GM23338 (cell line): ENCODE results near the gene C3orf70.

Experiments
- CREB1 ChIP-seq: fragments of 250-450 bp; sonication (Bioruptor Pico); IDR thresholded peaks from 2 replicates; pipeline ENCODE4 v1.5.0; 2020; ENCODE audit warnings: low read depth, mild to moderate bottlenecking, moderate library complexity
- EZH2 ChIP-seq: fragments of 200-600 bp; sonication (generic); IDR thresholded peaks from one replicate; pipeline ENCODE4 v1.8.0; 2017; ENCODE audit warnings: antibody characterized with exemption, mild to moderate bottlenecking, low read depth; ENCODE audit not compliant: unreplicated experiment
- EZH2phosphoT487 ChIP-seq: fragments of 200-600 bp; sonication (generic); IDR thresholded peaks from one replicate; pipeline ENCODE4 v1.8.1; 2018; ENCODE audit warnings: antibody characterized with exemption; ENCODE audit not compliant: unreplicated experiment
- JUNB ChIP-seq: IDR thresholded peaks from one replicate; pipeline ENCODE4 v1.6.1; 2016; ENCODE audit warnings: antibody characterized with exemption; ENCODE audit not compliant: unreplicated experiment
- NANOG ChIP-seq: IDR thresholded peaks from 2 replicates; pipeline ENCODE4 v1.6.1; 2016; ENCODE audit warnings: antibody characterized with exemption, borderline replicate concordance
- POLR2AphosphoS5 ChIP-seq: IDR thresholded peaks from 2 replicates; pipeline ENCODE4 v1.6.1; 2016; ENCODE audit warnings: antibody characterized with exemption, low read depth
- STAT1 ChIP-seq: IDR thresholded peaks from one replicate; pipeline ENCODE4 v1.6.1; 2016; ENCODE audit warnings: antibody characterized with exemption; ENCODE audit not compliant: unreplicated experiment
- ZNF114 ChIP-seq: fragments of 250-450 bp; sonication (Bioruptor Pico); IDR thresholded peaks from 2 replicates; pipeline ENCODE4 v1.5.0; 2020; ENCODE audit warnings: mild to moderate bottlenecking, moderate library complexity
- ZNF331 ChIP-seq: fragments of 250-450 bp; sonication (Bioruptor Pico); IDR thresholded peaks from 2 replicates; pipeline ENCODE4 v1.5.0; 2020; ENCODE audit warnings: low read depth, mild to moderate bottlenecking, moderate library complexity
- TF ChIP-seq, protein P1 (sequence below), 2 experiments: fragments of 200-600 bp in 1 of 2; sonication (generic) in 1 of 2; conservative IDR thresholded peaks; 2 replicates each; pipeline versions ENCODE4 v1.5.1 to v1.6.1; 2016 to 2017; ENCODE audit warnings: antibody characterized with exemption in 2 of 2, low read depth in 2 of 2, mild to moderate bottlenecking in 2 of 2, moderate library complexity in 1 of 2
- TF ChIP-seq, protein P2 (sequence below): IDR thresholded peaks from one replicate; pipeline ENCODE4 v1.6.1; 2018; ENCODE audit warnings: antibody characterized with exemption; ENCODE audit not compliant: unreplicated experiment
- TF ChIP-seq, protein P3 (sequence below): IDR thresholded peaks from 2 replicates; pipeline ENCODE4 v1.6.1; 2016; ENCODE audit warnings: antibody characterized with exemption
- TF ChIP-seq, protein P4 (sequence below): fragments of 250-450 bp; sonication (Bioruptor Pico); IDR thresholded peaks from 2 replicates; pipeline ENCODE4 v1.5.0; 2020; ENCODE audit warnings: mild to moderate bottlenecking, moderate library complexity

DNA sequence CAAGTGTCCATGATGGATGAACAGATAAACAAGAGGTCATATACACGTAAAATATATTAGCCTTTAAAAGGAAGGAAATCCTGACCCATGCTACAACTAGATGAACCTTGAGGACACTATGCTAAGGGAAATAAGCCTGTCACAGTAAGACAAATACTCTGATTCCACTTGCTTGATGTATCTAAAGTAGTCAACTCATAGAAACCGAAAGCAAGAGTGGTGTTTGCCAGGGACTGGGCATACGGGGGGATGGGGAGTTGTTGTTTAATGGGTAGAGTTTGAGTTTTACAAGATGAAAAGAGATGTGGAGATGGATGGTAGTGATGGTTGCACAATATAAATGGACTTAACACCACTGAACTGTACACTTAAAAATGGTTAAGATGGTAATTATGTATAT is 65.4 kb downstream of the C3orf70 start:
- TF ChIP-seq, protein P1, sequence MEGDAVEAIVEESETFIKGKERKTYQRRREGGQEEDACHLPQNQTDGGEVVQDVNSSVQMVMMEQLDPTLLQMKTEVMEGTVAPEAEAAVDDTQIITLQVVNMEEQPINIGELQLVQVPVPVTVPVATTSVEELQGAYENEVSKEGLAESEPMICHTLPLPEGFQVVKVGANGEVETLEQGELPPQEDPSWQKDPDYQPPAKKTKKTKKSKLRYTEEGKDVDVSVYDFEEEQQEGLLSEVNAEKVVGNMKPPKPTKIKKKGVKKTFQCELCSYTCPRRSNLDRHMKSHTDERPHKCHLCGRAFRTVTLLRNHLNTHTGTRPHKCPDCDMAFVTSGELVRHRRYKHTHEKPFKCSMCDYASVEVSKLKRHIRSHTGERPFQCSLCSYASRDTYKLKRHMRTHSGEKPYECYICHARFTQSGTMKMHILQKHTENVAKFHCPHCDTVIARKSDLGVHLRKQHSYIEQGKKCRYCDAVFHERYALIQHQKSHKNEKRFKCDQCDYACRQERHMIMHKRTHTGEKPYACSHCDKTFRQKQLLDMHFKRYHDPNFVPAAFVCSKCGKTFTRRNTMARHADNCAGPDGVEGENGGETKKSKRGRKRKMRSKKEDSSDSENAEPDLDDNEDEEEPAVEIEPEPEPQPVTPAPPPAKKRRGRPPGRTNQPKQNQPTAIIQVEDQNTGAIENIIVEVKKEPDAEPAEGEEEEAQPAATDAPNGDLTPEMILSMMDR (conservative IDR thresholded peaks at IDR 0.05; ENCODE audit: low read depth in 2 of 2), result no peak
- TF ChIP-seq POLR2AphosphoS5 (no peak), EZH2phosphoT487 (no peak), EZH2 (no peak), STAT1 (no peak), NANOG (no peak), ZNF331 (no peak), CREB1 (no peak), JUNB (no peak), ZNF114 (CRISPR knock-in tag) (no peak)
- TF ChIP-seq, protein P2, sequence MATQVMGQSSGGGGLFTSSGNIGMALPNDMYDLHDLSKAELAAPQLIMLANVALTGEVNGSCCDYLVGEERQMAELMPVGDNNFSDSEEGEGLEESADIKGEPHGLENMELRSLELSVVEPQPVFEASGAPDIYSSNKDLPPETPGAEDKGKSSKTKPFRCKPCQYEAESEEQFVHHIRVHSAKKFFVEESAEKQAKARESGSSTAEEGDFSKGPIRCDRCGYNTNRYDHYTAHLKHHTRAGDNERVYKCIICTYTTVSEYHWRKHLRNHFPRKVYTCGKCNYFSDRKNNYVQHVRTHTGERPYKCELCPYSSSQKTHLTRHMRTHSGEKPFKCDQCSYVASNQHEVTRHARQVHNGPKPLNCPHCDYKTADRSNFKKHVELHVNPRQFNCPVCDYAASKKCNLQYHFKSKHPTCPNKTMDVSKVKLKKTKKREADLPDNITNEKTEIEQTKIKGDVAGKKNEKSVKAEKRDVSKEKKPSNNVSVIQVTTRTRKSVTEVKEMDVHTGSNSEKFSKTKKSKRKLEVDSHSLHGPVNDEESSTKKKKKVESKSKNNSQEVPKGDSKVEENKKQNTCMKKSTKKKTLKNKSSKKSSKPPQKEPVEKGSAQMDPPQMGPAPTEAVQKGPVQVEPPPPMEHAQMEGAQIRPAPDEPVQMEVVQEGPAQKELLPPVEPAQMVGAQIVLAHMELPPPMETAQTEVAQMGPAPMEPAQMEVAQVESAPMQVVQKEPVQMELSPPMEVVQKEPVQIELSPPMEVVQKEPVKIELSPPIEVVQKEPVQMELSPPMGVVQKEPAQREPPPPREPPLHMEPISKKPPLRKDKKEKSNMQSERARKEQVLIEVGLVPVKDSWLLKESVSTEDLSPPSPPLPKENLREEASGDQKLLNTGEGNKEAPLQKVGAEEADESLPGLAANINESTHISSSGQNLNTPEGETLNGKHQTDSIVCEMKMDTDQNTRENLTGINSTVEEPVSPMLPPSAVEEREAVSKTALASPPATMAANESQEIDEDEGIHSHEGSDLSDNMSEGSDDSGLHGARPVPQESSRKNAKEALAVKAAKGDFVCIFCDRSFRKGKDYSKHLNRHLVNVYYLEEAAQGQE, result no peak
- TF ChIP-seq, protein P3, sequence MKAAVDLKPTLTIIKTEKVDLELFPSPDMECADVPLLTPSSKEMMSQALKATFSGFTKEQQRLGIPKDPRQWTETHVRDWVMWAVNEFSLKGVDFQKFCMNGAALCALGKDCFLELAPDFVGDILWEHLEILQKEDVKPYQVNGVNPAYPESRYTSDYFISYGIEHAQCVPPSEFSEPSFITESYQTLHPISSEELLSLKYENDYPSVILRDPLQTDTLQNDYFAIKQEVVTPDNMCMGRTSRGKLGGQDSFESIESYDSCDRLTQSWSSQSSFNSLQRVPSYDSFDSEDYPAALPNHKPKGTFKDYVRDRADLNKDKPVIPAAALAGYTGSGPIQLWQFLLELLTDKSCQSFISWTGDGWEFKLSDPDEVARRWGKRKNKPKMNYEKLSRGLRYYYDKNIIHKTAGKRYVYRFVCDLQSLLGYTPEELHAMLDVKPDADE, result no peak
- TF ChIP-seq, protein P4, sequence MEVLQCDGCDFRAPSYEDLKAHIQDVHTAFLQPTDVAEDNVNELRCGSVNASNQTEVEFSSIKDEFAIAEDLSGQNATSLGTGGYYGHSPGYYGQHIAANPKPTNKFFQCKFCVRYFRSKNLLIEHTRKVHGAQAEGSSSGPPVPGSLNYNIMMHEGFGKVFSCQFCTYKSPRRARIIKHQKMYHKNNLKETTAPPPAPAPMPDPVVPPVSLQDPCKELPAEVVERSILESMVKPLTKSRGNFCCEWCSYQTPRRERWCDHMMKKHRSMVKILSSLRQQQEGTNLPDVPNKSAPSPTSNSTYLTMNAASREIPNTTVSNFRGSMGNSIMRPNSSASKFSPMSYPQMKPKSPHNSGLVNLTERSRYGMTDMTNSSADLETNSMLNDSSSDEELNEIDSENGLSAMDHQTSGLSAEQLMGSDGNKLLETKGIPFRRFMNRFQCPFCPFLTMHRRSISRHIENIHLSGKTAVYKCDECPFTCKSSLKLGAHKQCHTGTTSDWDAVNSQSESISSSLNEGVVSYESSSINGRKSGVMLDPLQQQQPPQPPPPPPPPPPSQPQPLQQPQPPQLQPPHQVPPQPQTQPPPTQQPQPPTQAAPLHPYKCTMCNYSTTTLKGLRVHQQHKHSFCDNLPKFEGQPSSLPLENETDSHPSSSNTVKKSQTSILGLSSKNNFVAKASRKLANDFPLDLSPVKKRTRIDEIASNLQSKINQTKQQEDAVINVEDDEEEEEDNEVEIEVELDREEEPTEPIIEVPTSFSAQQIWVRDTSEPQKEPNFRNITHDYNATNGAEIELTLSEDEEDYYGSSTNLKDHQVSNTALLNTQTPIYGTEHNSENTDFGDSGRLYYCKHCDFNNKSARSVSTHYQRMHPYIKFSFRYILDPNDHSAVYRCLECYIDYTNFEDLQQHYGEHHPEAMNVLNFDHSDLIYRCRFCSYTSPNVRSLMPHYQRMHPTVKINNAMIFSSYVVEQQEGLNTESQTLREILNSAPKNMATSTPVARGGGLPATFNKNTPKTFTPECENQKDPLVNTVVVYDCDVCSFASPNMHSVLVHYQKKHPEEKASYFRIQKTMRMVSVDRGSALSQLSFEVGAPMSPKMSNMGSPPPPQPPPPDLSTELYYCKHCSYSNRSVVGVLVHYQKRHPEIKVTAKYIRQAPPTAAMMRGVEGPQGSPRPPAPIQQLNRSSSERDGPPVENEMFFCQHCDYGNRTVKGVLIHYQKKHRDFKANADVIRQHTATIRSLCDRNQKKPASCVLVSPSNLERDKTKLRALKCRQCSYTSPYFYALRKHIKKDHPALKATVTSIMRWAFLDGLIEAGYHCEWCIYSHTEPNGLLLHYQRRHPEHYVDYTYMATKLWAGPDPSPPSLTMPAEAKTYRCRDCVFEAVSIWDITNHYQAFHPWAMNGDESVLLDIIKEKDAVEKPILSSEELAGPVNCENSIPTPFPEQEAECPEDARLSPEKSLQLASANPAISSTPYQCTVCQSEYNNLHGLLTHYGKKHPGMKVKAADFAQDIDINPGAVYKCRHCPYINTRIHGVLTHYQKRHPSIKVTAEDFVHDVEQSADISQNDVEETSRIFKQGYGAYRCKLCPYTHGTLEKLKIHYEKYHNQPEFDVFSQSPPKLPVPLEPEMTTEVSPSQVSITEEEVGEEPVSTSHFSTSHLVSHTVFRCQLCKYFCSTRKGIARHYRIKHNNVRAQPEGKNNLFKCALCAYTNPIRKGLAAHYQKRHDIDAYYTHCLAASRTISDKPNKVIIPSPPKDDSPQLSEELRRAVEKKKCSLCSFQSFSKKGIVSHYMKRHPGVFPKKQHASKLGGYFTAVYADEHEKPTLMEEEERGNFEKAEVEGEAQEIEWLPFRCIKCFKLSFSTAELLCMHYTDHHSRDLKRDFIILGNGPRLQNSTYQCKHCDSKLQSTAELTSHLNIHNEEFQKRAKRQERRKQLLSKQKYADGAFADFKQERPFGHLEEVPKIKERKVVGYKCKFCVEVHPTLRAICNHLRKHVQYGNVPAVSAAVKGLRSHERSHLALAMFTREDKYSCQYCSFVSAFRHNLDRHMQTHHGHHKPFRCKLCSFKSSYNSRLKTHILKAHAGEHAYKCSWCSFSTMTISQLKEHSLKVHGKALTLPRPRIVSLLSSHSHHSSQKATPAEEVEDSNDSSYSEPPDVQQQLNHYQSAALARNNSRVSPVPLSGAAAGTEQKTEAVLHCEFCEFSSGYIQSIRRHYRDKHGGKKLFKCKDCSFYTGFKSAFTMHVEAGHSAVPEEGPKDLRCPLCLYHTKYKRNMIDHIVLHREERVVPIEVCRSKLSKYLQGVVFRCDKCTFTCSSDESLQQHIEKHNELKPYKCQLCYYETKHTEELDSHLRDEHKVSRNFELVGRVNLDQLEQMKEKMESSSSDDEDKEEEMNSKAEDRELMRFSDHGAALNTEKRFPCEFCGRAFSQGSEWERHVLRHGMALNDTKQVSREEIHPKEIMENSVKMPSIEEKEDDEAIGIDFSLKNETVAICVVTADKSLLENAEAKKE (CRISPR knock-in tag), result no peak
